ENCODE data around the gene QPCT. TPM values are rescaled to one million over a fixed set of nuclear protein-coding genes. Genes with fewer than 3 reads are reported as not detected.
A peak's percentile ranks its signal among the peaks of the same experiment; 100 is the strongest.

Gene QPCT
- total RNA-seq, 1 experiment from 2014 or later: not detected

GRCh38 chr2:37295469-37296073 is 48.9 kb upstream of the QPCT start:
- no peaks in the 10 kb centered on the region for H3K27me3 Mint-ChIP-seq (ENCODE audit: low read depth)
- H2AK5ac ChIP-seq (ENCODE audit: insufficient read length, low read length): no peak overlapping the region
- no peak overlapping the region for H4K91ac ChIP-seq (ENCODE audit: insufficient read length, low read depth, low read length)
- no peak overlapping the region for H2BK12ac ChIP-seq (ENCODE audit: insufficient read length, low read depth, low read length)
- H2BK5ac ChIP-seq (ENCODE audit: insufficient read length, low read length): no peak overlapping the region
- H2BK120ac ChIP-seq (ENCODE audit: low read depth, low read length, poor library complexity, severe bottlenecking): no peak overlapping the region
- no peak overlapping the region for H2BK20ac ChIP-seq (ENCODE audit: low read depth, low read length, poor library complexity, severe bottlenecking)
- no peaks in the 10 kb centered on the region for H3K9me3 Mint-ChIP-seq
- no peak overlapping the region for H3K18ac ChIP-seq (ENCODE audit: insufficient read length, low read depth, low read length)
- H3K79me1 ChIP-seq (ENCODE audit: insufficient read depth, low read depth, low read length, poor library complexity, severe bottlenecking): peaks cover 4% of the 10 kb centered on the region
- no peaks in the 10 kb centered on the region for H3K4me1 ChIP-seq (ENCODE audit: insufficient read depth, low read length)
- no peaks in the 10 kb centered on the region for H3K27me3 ChIP-seq (ENCODE audit: insufficient read depth, low read length)
- no peak overlapping the region for H4K8ac ChIP-seq (replicated peaks; ENCODE audit: insufficient read length, low read depth, low read length)
- H2AFZ ChIP-seq (ENCODE audit: low read length): no peak overlapping the region
- no peak overlapping the region for H3K23ac ChIP-seq (ENCODE audit: insufficient read length, low read depth, low read length)
- H3K4me3 Mint-ChIP-seq: no peak overlapping the region
- no peak overlapping the region for H3K4me2 ChIP-seq (ENCODE audit: insufficient read depth, insufficient read length, low read length)
- peaks cover 8 to 13% of the 10 kb centered on the region in 2 experiments; a peak in 3 of 4 replicates for H3K4me1 Mint-ChIP-seq
- no peaks in the 10 kb centered on the region for H4K20me1 ChIP-seq (ENCODE audit: control insufficient read depth, insufficient read depth, insufficient read length)
- peaks cover 3% of the 10 kb centered on the region; the same call in 1 of the 2 replicates for H3K79me2 ChIP-seq (ENCODE audit: insufficient read depth, low read length)
- TF ChIP-seq, protein P1, sequence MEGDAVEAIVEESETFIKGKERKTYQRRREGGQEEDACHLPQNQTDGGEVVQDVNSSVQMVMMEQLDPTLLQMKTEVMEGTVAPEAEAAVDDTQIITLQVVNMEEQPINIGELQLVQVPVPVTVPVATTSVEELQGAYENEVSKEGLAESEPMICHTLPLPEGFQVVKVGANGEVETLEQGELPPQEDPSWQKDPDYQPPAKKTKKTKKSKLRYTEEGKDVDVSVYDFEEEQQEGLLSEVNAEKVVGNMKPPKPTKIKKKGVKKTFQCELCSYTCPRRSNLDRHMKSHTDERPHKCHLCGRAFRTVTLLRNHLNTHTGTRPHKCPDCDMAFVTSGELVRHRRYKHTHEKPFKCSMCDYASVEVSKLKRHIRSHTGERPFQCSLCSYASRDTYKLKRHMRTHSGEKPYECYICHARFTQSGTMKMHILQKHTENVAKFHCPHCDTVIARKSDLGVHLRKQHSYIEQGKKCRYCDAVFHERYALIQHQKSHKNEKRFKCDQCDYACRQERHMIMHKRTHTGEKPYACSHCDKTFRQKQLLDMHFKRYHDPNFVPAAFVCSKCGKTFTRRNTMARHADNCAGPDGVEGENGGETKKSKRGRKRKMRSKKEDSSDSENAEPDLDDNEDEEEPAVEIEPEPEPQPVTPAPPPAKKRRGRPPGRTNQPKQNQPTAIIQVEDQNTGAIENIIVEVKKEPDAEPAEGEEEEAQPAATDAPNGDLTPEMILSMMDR (conservative IDR thresholded peaks at IDR 0.05): no peak
- no peak overlapping the region for H3K9ac ChIP-seq (ENCODE audit: extremely low read depth, insufficient read length, low read length)
- H3K14ac ChIP-seq (ENCODE audit: insufficient read depth, low read length): no peak overlapping the region
- H3K9me3 ChIP-seq (ENCODE audit: control insufficient read depth, low read depth, low read length): no peaks in the 10 kb centered on the region
- no peaks in the 10 kb centered on the region for H3K23me2 ChIP-seq (ENCODE audit: insufficient read length, low read depth, low read length, poor library complexity, severe bottlenecking)
- H3K36me3 Mint-ChIP-seq (ENCODE audit: insufficient read depth in 1 of 3, low read depth in 3 of 3): peaks cover 5 to 22% (median 14%) of the 10 kb centered on the region in 3 experiments; a peak in 6 of 7 replicates
- no peak for DNase-seq
- no peak overlapping the region for H3K4ac ChIP-seq (ENCODE audit: low read depth, low read length)
- no peak overlapping the region for H3K56ac ChIP-seq (ENCODE audit: insufficient read length, low read depth, low read length)
- no peak overlapping the region for H4K5ac ChIP-seq (ENCODE audit: insufficient read length, low read depth, low read length)
- no peak overlapping the region for H3K27ac ChIP-seq (ENCODE audit: insufficient read length, low read depth, low read length)
- WGBS (ENCODE audit: extremely low coverage, insufficient read length, low lambda C conversion rate): no CpG with 5 or more reads among the region's 1 CpG
- H3K27ac Mint-ChIP-seq: peak overlapping the region in 2 of 3 experiments; percentile 12 to 71; a peak in 2 of 7 replicates
- H2BK15ac ChIP-seq (ENCODE audit: low read depth, low read length): no peak overlapping the region
- H3T11ph ChIP-seq (ENCODE audit: low read length): no peak overlapping the region

Measured in H9 (cell line).